Endothelial cell (in vitro differentiated cells): ENCODE data around the gene ARFRP1. TPM values are rescaled to one million over a fixed set of nuclear protein-coding genes. Genes with fewer than 3 reads are reported as not detected.

Experiments
- DNase-seq: peaks from one replicate; pipeline ENCODE4 v3.0.0; 2021; ENCODE audit warnings: low spot score
- H3K27ac Mint-ChIP-seq: one replicate; pipeline ENCODE4 v1.8.0; 2021; ENCODE audit warnings: mixed read lengths, inconsistent platforms; ENCODE audit not compliant: unreplicated experiment
- H3K27me3 Mint-ChIP-seq: one replicate; pipeline ENCODE4 v1.8.0; 2021; ENCODE audit warnings: mild to moderate bottlenecking, moderate library complexity, mixed read lengths, inconsistent platforms; ENCODE audit not compliant: unreplicated experiment
- H3K36me3 Mint-ChIP-seq: one replicate; pipeline ENCODE4 v1.8.0; 2021; ENCODE audit warnings: mild to moderate bottlenecking, low read depth, mixed read lengths, inconsistent platforms; ENCODE audit not compliant: unreplicated experiment
- H3K4me1 Mint-ChIP-seq: one replicate; pipeline ENCODE4 v1.8.0; 2021; ENCODE audit warnings: mild to moderate bottlenecking, mixed read lengths, inconsistent platforms; ENCODE audit not compliant: unreplicated experiment
- H3K4me3 Mint-ChIP-seq: one replicate; pipeline ENCODE4 v1.8.0; 2021; ENCODE audit warnings: mild to moderate bottlenecking, mixed read lengths, inconsistent platforms; ENCODE audit not compliant: unreplicated experiment
- H3K9me3 Mint-ChIP-seq: one replicate; pipeline ENCODE4 v1.8.0; 2021; ENCODE audit warnings: mixed read lengths, inconsistent platforms; ENCODE audit not compliant: unreplicated experiment
- CTCF ChIP-seq: fragments of 200-600 bp; sonication (generic); IDR thresholded peaks from one replicate; pipeline ENCODE4 v1.5.0; 2021; ENCODE audit warnings: antibody characterized with exemption; ENCODE audit not compliant: unreplicated experiment
- total RNA-seq: library from RNA; stranded (reverse); fragmentation: NEBNext Ultra II Directional; extraction: Animal tissue kit (Norgen Biotek cat#: 25700); gene quantifications from one replicate; pipeline ENCODE4 v1.2.1, GENCODE V29; 2021; ENCODE audit not compliant: unreplicated experiment

ARFRP1 gene
- total RNA-seq, 1 donor from 2014 or later = 33.4 TPM

GRCh38 chr20:63668351-63668750 lies 39.4 kb downstream of the ARFRP1 start:
- TF ChIP-seq CTCF = no peak
- Mint-ChIP-seq H3K4me3 (peak overlapping the region; percentile 83), H3K4me1 (no peaks in the 10 kb centered on the region), H3K36me3 (peaks cover 22% of the 10 kb centered on the region), H3K27me3 (peaks cover 3% of the 10 kb centered on the region), H3K9me3 (no peaks in the 10 kb centered on the region), H3K27ac (no peak overlapping the region)
- DNase-seq = no peak

- Mint-ChIP-seq H3K4me1 (no peaks in the 10 kb centered on the region), H3K4me3 (peak overlapping the region; percentile 83), H3K9me3 (no peaks in the 10 kb centered on the region), H3K36me3 (peaks cover 22% of the 10 kb centered on the region), H3K27ac (no peak overlapping the region), H3K27me3 (peaks cover 5% of the 10 kb centered on the region)
- no peak for TF ChIP-seq CTCF
- DNase-seq = no peak
Measured at GRCh38 chr20:63667858-63668257, 39.9 kb downstream of the ARFRP1 start.

GRCh38 chr20:63665708-63666107 lies 42.1 kb downstream of the ARFRP1 start:
- Mint-ChIP-seq H3K4me1 (no peaks in the 10 kb centered on the region), H3K4me3 (no peak overlapping the region), H3K36me3 (peaks cover 22% of the 10 kb centered on the region), H3K27ac (no peak overlapping the region), H3K9me3 (no peaks in the 10 kb centered on the region), H3K27me3 (peaks cover 11% of the 10 kb centered on the region)
- DNase-seq = no peak
- TF ChIP-seq CTCF = no peak

- no peak for TF ChIP-seq CTCF
- peak overlapping the region; percentile 58 for H3K27ac Mint-ChIP-seq
- H3K4me1 Mint-ChIP-seq = peaks cover 3% of the 10 kb centered on the region
- no peaks in the 10 kb centered on the region for H3K9me3 Mint-ChIP-seq
- H3K27me3 Mint-ChIP-seq = peaks cover 12% of the 10 kb centered on the region
- no peak overlapping the region for H3K4me3 Mint-ChIP-seq
- DNase-seq = no peak
- H3K36me3 Mint-ChIP-seq = peaks cover 22% of the 10 kb centered on the region
Measured at GRCh38 chr20:63664861-63665594, 42.7 kb downstream of the ARFRP1 start.

- Mint-ChIP-seq H3K36me3 (peaks cover 20% of the 10 kb centered on the region), H3K27me3 (peaks cover 16% of the 10 kb centered on the region), H3K9me3 (no peaks in the 10 kb centered on the region), H3K4me1 (peaks cover 10% of the 10 kb centered on the region), H3K4me3 (no peak overlapping the region), H3K27ac (no peak overlapping the region)
- TF ChIP-seq CTCF = no peak
- no peak for DNase-seq
Measured at GRCh38 chr20:63664143-63664851, 43.5 kb downstream of the ARFRP1 start.
